ENCODE results near the gene KCNIP4. TPM values are rescaled to one million over a fixed set of nuclear protein-coding genes. Genes with fewer than 3 reads are reported as not detected.

Gene KCNIP4
- total and polyA plus RNA-seq, 2 of the 8 experiments (the other 6 are each of a cell fraction or from before 2014, with no cell fraction given), result 0.06 TPM; not detected in 1

- no peak for TF ChIP-seq E2F6 (IDR thresholded peaks at IDR 0.05)
- TF ChIP-seq ZNF274 (IDR thresholded peaks at IDR 0.05; ENCODE audit: borderline replicate concordance, extremely low read depth, low read length), result no peak
- TF ChIP-seq POU5F1 (IDR thresholded peaks at IDR 0.05; ENCODE audit: low read depth, low read length), result no peak
Observed at GRCh38 chr4:21454831-21455230, 493.7 kb downstream of the KCNIP4 start (continued).

Data from H1 (cell line).